GM12875 (cell line): Measurements from ENCODE around the gene AP2B1.

Experiments used
- H3K4me3 ChIP-seq: one replicate; pipeline ENCODE4 v1.5.1; 2011; ENCODE audit warnings: low read depth, low read length, control low read depth
- TF ChIP-seq, protein P1 (sequence below): IDR thresholded peaks from 2 replicates; pipeline ENCODE4 v1.5.1; 2011; ENCODE audit warnings: low read depth, mild to moderate bottlenecking, control low read depth, inconsistent platforms, low read length, moderate library complexity, borderline replicate concordance; ENCODE audit not compliant: insufficient read depth

Gene AP2B1

GRCh38 chr17:35577830-35578196, 9.3 kb upstream of the AP2B1 start:
- TF ChIP-seq, protein P1, sequence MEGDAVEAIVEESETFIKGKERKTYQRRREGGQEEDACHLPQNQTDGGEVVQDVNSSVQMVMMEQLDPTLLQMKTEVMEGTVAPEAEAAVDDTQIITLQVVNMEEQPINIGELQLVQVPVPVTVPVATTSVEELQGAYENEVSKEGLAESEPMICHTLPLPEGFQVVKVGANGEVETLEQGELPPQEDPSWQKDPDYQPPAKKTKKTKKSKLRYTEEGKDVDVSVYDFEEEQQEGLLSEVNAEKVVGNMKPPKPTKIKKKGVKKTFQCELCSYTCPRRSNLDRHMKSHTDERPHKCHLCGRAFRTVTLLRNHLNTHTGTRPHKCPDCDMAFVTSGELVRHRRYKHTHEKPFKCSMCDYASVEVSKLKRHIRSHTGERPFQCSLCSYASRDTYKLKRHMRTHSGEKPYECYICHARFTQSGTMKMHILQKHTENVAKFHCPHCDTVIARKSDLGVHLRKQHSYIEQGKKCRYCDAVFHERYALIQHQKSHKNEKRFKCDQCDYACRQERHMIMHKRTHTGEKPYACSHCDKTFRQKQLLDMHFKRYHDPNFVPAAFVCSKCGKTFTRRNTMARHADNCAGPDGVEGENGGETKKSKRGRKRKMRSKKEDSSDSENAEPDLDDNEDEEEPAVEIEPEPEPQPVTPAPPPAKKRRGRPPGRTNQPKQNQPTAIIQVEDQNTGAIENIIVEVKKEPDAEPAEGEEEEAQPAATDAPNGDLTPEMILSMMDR, result no peak
- H3K4me3 ChIP-seq, result peak overlapping the region; percentile 54

- peak within 1 kb of the TSS; percentile 54 for H3K4me3 ChIP-seq
- TF ChIP-seq, protein P1, result no peak
Observed at GRCh38 chr17:35578197-35578928, 8.8 kb upstream of the AP2B1 start, which contains the start of gene PEX12. PEX12 (minus strand) TSS chr17:35578571; CDS start chr17:35578021, 550 bp downstream.

- TF ChIP-seq, protein P1, result no peak
- peak overlapping the region; percentile 54 for H3K4me3 ChIP-seq
Observed at GRCh38 chr17:35578929-35579432, 8.1 kb upstream of the AP2B1 start.

DNA sequence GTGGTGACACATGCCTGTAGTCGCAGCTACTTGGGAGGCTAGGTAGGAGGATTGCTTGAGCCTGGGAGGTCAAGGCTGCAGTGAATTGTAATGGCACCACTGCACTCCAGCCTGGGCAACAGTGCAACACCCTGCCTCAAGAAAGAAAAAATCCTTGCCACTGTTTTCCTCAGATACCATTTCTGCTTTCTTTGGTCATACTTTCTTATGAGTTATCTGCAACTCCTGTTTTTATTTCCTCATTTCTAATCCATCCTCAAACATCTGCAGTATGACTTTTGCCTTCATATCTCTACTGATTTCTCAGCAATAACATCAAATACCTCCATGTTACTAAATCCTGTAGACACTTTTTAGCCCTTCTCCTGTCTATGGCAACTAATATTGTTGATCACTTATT, 3.1 kb upstream of the AP2B1 start:
- H3K4me3 ChIP-seq, result no peak overlapping the region
- TF ChIP-seq, protein P1, result no peak

GRCh38 chr17:35586569-35587073, 501 bp upstream of the AP2B1 start:
- TF ChIP-seq, protein P1, result no peak
- H3K4me3 ChIP-seq, result peak overlapping the region; percentile 66

- H3K4me3 ChIP-seq, result peak overlapping the region; percentile 66
- TF ChIP-seq, protein P1, result no peak
Observed at GRCh38 chr17:35588196-35588920, 1.2 kb downstream of the AP2B1 start.
